ENCODE results near the gene C11orf65.

C11orf65 gene

DNA sequence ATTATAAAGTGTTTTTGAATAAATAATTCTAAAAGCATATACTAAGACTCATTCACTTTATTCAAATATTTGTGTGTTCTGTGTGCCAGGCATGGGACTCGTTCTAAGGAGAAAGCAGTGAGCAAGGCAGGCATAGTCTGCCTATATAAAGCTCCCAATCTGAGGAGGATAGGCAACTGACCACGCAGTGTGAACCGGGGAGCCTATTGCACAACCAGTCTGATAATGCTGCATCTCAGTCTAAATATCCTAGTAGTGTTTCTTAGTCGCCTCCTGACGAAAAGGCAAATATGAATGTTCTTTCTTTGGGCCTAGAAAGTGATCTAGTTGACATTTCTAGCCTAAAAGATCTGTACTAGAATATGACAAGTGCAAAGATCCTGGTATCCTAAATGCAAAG lies 98.3 kb downstream of the C11orf65 start:
- no peak for DNase-seq (ENCODE audit: low read depth in 1 of 2, low spot score in 1 of 2)
- no peak overlapping the region for H3K27ac ChIP-seq (replicated peaks)
- TF ChIP-seq, protein P1, sequence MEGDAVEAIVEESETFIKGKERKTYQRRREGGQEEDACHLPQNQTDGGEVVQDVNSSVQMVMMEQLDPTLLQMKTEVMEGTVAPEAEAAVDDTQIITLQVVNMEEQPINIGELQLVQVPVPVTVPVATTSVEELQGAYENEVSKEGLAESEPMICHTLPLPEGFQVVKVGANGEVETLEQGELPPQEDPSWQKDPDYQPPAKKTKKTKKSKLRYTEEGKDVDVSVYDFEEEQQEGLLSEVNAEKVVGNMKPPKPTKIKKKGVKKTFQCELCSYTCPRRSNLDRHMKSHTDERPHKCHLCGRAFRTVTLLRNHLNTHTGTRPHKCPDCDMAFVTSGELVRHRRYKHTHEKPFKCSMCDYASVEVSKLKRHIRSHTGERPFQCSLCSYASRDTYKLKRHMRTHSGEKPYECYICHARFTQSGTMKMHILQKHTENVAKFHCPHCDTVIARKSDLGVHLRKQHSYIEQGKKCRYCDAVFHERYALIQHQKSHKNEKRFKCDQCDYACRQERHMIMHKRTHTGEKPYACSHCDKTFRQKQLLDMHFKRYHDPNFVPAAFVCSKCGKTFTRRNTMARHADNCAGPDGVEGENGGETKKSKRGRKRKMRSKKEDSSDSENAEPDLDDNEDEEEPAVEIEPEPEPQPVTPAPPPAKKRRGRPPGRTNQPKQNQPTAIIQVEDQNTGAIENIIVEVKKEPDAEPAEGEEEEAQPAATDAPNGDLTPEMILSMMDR (IDR thresholded peaks at IDR 0.05; ENCODE audit: insufficient read depth, low read length), result no peak
- TF ChIP-seq GABPA (IDR thresholded peaks at IDR 0.05; ENCODE audit: low read depth) (no peak), POLR2AphosphoS5 (IDR thresholded peaks at IDR 0.05; ENCODE audit: low read depth) (no peak), SPI1 (IDR thresholded peaks at IDR 0.05; ENCODE audit: borderline replicate concordance, low read depth) (no peak)
- TF ChIP-seq, protein P2, sequence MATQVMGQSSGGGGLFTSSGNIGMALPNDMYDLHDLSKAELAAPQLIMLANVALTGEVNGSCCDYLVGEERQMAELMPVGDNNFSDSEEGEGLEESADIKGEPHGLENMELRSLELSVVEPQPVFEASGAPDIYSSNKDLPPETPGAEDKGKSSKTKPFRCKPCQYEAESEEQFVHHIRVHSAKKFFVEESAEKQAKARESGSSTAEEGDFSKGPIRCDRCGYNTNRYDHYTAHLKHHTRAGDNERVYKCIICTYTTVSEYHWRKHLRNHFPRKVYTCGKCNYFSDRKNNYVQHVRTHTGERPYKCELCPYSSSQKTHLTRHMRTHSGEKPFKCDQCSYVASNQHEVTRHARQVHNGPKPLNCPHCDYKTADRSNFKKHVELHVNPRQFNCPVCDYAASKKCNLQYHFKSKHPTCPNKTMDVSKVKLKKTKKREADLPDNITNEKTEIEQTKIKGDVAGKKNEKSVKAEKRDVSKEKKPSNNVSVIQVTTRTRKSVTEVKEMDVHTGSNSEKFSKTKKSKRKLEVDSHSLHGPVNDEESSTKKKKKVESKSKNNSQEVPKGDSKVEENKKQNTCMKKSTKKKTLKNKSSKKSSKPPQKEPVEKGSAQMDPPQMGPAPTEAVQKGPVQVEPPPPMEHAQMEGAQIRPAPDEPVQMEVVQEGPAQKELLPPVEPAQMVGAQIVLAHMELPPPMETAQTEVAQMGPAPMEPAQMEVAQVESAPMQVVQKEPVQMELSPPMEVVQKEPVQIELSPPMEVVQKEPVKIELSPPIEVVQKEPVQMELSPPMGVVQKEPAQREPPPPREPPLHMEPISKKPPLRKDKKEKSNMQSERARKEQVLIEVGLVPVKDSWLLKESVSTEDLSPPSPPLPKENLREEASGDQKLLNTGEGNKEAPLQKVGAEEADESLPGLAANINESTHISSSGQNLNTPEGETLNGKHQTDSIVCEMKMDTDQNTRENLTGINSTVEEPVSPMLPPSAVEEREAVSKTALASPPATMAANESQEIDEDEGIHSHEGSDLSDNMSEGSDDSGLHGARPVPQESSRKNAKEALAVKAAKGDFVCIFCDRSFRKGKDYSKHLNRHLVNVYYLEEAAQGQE (IDR thresholded peaks at IDR 0.05; ENCODE audit: insufficient replicate concordance, low read depth), result no peak

DNA sequence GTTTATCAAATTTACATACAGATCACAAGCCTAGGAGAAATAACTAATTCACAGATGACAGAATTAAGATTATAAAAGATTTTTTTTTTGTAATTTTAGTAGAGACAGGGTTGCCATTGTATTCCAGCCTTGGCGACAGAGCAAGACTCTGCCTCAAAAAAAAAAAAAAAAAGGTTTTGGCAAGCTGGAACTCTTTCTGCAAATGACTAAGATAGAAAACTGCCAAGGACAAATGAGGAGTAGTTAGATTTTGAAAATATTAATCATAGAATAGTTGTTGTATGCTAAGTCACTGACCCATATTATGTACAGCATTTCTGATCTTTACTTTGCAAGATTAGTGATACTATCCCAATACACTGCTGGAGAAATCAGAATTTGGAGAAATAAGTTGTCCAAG lies 99.2 kb downstream of the C11orf65 start:
- TF ChIP-seq, protein P1 (IDR thresholded peaks at IDR 0.05; ENCODE audit: insufficient read depth, low read length), result no peak
- TF ChIP-seq SPI1 (IDR thresholded peaks at IDR 0.05; ENCODE audit: borderline replicate concordance, low read depth), result no peak
- no peak for TF ChIP-seq POLR2AphosphoS5 (IDR thresholded peaks at IDR 0.05; ENCODE audit: low read depth)
- TF ChIP-seq GABPA (IDR thresholded peaks at IDR 0.05; ENCODE audit: low read depth), result no peak
- TF ChIP-seq, protein P2 (IDR thresholded peaks at IDR 0.05; ENCODE audit: insufficient replicate concordance, low read depth), result no peak
- H3K27ac ChIP-seq (replicated peaks), result no peak overlapping the region
- no peak overlapping the region for H3K4me3 ChIP-seq (replicated peaks; ENCODE audit: insufficient read depth, low read length)
- H3K27me3 ChIP-seq (ENCODE audit: insufficient read depth, poor library complexity, severe bottlenecking), result no peaks in the 10 kb centered on the region
- DNase-seq (ENCODE audit: low read depth in 1 of 2, low spot score in 1 of 2), result no peak

More for the DNA sequence above, 98.3 kb downstream of the C11orf65 start:
- H3K4me3 ChIP-seq (replicated peaks; ENCODE audit: insufficient read depth, low read length), result no peak overlapping the region
- H3K27me3 ChIP-seq (ENCODE audit: insufficient read depth, poor library complexity, severe bottlenecking), result no peaks in the 10 kb centered on the region

DNA sequence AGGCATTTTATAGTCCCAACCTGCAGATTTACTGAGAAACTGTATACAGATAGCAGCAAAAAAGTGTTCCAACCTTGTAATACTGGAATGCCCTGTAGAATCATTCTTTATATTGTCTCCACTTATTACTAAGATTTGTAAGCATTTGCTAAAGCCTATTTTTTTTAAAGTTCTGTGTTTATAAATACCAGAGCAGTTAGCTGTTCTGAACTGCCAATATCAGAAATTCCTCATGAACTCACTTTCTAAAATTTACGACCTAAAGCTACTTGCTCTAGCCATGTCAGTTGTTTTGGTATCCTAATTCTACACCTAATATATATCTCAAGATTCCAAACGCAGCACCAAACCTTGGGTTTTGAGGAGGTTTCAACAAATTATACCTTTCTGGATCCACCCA lies 103.2 kb downstream of the C11orf65 start:
- no peak overlapping the region for H3K27ac ChIP-seq (replicated peaks)
- no peaks in the 10 kb centered on the region for H3K27me3 ChIP-seq (ENCODE audit: insufficient read depth, poor library complexity, severe bottlenecking)
- no peak overlapping the region for H3K4me3 ChIP-seq (replicated peaks; ENCODE audit: insufficient read depth, low read length)
- TF ChIP-seq, protein P2 (IDR thresholded peaks at IDR 0.05; ENCODE audit: insufficient replicate concordance, low read depth), result no peak
- TF ChIP-seq GABPA (IDR thresholded peaks at IDR 0.05; ENCODE audit: low read depth) (no peak), POLR2AphosphoS5 (IDR thresholded peaks at IDR 0.05; ENCODE audit: low read depth) (no peak), SPI1 (IDR thresholded peaks at IDR 0.05; ENCODE audit: borderline replicate concordance, low read depth) (no peak)
- TF ChIP-seq, protein P1 (IDR thresholded peaks at IDR 0.05; ENCODE audit: insufficient read depth, low read length), result no peak
- no peak for DNase-seq (ENCODE audit: low read depth in 1 of 2, low spot score in 1 of 2)

Measured in HL-60 (cell line).